ENCODE measurements around the gene ANXA4.
A peak's percentile ranks its signal among the peaks of the same experiment; 100 is the strongest.
"Not testable (repeated sequence)": the region's sequence is repeated elsewhere in the genome, so short reads cannot be mapped to it uniquely, and the experiment has no call there.

ANXA4 gene

GRCh38 chr2:69810550-69810949 is 68.6 kb downstream of the ANXA4 start:
- no peak for DNase-seq (ENCODE audit: low read depth)

GRCh38 chr2:69811018-69811417 is 69.1 kb downstream of the ANXA4 start:
- DNase-seq (ENCODE audit: low read depth): no peak

- DNase-seq (ENCODE audit: low read depth): no peak
These were observed 69.7 kb downstream of the ANXA4 start for GRCh38 chr2:69811591-69811990.

GRCh38 chr2:69815717-69816116 is 73.8 kb downstream of the ANXA4 start:
- DNase-seq (ENCODE audit: low read depth): no peak

- DNase-seq (ENCODE audit: low read depth): peak; percentile 23
These were observed 75.1 kb downstream of the ANXA4 start for GRCh38 chr2:69816923-69817542.

GRCh38 chr2:69817729-69818501 is 76.0 kb downstream of the ANXA4 start:
- no peak for DNase-seq (ENCODE audit: low read depth)

GRCh38 chr2:69827796-69828540 is 86.0 kb downstream of the ANXA4 start:
- DNase-seq (ENCODE audit: low read depth): no peak

GRCh38 chr2:69828938-69829255 is 87.0 kb downstream of the ANXA4 start:
- no peak for DNase-seq (ENCODE audit: low read depth)

GRCh38 chr2:69829256-69830044 is 87.5 kb downstream of the ANXA4 start, which contains the start of gene GMCL1:
TSS of gene GMCL1 (plus strand) at chr2:69829660. CDS start at chr2:69829893, 233 bp downstream.
- DNase-seq (ENCODE audit: low read depth): peak; percentile 98

GRCh38 chr2:69830045-69830905 is 88.3 kb downstream of the ANXA4 start:
- DNase-seq (ENCODE audit: low read depth): peak; percentile 19

- not testable (repeated sequence) for DNase-seq (ENCODE audit: low read depth)
These were observed 88.9 kb downstream of the ANXA4 start for GRCh38 chr2:69830906-69831241.

GRCh38 chr2:69831354-69831905 is 89.5 kb downstream of the ANXA4 start:
- no peak for DNase-seq (ENCODE audit: low read depth)

GRCh38 chr2:69833752-69834151 is 91.8 kb downstream of the ANXA4 start:
- no peak for DNase-seq (ENCODE audit: low read depth)

- no peak for DNase-seq (ENCODE audit: low read depth)
These were observed 93.7 kb downstream of the ANXA4 start for GRCh38 chr2:69835666-69836065.

- DNase-seq (ENCODE audit: low read depth): no peak
These were observed 94.4 kb downstream of the ANXA4 start for GRCh38 chr2:69836316-69836715.

GRCh38 chr2:69837533-69837932 is 95.6 kb downstream of the ANXA4 start:
- DNase-seq (ENCODE audit: low read depth): no peak

- no peak for DNase-seq (ENCODE audit: low read depth)
These were observed 102.1 kb downstream of the ANXA4 start for GRCh38 chr2:69843993-69844392.

- no peak for DNase-seq (ENCODE audit: low read depth)
These were observed 102.6 kb downstream of the ANXA4 start for GRCh38 chr2:69844560-69844959.

GRCh38 chr2:69846182-69847067 is 104.5 kb downstream of the ANXA4 start:
- DNase-seq (ENCODE audit: low read depth): no peak

Data from stimulated activated CD8-positive, alpha-beta memory T cell treated with anti-CD3 and anti-CD28 coated beads, Interleukin-12 subunit alpha, Interleukin-12 subunit beta, amount 100 ng/mL, for 4 hours (primary cell).